ENCODE results near the gene SPAG17.

- TF ChIP-seq CTCF (conservative IDR thresholded peaks at IDR 0.05; ENCODE audit: low read depth, low read length) (no peak), EZH2 (IDR thresholded peaks at IDR 0.05; ENCODE audit: low read length, unreplicated experiment) (no peak)
Observed at GRCh38 chr1:118210051-118210722, 25.2 kb upstream of the SPAG17 start.
